HG02943 (cell line): Measurements from ENCODE around the gene SCP2.

Source experiments
- ATAC-seq: cut with Tn5 transposase; IDR thresholded peaks from one replicate; pipeline ENCODE4 v1.9.1; 2021; ENCODE audit warnings: mild to moderate bottlenecking, low read depth, moderate library complexity; ENCODE audit not compliant: unreplicated experiment

The SCP2 gene

DNA sequence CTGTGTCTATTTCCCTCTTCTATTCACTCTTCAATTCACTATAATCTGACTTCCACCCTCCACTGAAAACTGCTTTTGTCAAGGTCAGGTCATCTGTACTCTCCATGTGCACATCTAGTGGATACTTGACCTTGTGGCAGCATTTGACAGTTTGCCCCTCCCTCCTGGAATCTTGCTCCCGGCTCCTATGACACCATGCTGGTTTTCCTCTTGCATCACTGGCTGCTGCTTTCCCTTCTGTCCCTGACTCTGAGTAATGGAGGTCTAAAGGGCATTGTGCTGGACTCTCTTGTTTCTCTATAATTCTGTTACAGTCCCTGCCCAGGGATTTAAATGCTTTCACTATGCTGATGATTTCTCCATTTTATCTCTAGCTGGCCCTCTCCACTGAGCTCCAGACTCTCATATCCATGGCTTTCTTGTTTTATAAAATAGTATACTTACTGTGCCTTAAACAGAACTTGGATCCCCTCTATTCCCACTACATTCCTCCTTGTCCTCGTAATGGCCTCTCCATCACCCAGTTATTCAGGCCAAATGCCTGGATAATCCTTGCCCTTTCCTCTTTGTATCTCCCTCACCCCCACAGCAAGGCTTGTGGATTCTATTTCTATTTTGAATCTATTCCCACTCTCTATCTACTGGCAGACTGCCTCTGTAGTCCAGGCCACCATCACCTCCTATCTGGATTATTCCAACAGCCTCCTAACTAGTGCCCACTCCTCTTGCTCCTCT is 98.1 kb downstream of the SCP2 start:
- no peak for ATAC-seq

DNA sequence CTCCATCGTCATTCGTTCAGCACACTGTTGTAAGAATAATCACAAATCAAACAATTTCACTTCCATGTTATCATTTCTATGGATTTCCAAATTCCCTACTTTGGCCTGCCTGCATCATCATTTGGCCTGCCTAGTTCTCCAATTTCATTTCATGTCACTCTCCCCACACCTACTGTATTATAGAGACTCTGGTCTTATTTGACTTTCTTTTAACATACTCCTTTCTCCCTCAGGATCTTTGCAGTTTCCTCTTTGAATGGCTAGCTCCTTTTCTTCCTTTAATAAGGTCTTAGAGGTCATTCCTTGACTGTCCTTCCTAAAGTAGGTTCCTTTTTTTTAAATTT is 98.7 kb downstream of the SCP2 start:
- no peak for ATAC-seq

DNA sequence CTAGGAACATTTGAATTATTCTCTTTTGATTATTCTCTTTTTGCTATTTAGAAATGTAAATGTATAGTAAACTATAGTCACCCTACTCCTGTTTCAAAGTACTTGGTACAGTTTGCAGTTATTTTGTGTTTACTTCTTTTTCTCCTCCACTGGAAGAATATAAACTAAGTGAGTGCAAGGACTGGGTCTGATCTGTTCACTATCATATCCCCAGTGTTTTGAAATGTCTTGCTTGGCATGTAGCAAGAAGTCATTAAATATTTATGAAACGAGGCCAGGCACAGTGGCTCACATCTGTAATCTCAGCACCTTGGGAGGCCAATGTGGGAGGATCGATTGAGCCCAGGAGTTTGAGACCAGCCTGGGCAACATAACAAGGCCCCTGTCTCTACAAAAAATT is 99.2 kb downstream of the SCP2 start:
- no peak for ATAC-seq

DNA sequence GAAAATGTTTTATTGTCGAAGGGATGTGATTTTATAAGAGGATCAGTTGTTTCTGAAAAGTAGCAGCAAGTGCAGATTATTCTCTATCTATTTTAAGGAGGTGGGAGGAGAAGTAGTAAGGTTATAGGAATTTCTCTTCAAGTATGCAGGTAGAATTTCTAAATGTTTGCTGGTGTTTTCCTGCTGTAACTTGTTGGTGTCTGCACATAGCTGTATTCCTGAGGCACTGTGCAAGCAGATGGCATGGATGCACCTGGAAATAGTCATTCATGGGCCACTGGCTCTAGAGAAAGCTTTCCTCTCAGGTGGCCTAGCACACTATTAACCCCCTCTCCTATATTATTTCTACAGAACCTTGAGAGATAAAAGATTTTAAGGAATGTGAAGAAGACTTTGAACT is 104.7 kb downstream of the SCP2 start:
- no peak for ATAC-seq

DNA sequence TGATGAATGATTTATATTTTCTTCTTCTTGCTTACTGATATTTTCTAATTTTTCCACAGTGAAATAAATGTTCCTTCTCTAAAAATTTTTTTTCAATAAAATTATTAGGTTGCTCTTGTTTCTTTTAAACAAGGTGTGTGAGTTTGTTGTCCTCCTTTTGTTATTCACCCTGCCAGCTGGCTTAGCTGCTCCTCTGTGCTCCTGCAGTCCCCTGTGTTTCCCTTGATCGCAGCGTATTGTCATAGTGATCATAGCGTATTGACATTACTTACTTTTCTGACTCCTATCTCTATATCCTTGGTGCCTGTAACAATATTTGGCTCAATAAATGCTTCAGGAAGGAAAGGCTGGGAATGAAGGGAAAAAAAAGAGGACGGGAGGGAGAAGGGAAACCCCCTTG is 110.1 kb downstream of the SCP2 start:
- no peak for ATAC-seq

DNA sequence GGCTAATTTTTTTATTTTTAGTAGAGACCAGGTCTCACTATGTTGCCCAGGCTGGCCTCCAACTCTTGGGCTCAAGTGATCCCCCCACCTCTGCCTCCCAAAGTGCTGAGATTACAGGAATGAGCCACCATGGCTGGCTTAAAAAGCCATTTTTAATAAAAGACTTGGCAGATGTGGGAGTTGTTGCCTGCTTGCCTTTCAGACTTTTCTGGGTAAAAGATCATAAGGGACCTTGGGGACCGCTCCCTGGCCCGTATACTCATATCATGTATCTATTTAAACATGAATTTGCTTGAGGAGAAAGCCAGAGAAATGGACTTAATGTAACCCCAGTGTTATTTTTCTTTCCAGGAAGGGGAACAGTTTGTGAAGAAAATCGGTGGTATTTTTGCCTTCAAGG is 111.5 kb downstream of the SCP2 start:
- no peak for ATAC-seq

DNA sequence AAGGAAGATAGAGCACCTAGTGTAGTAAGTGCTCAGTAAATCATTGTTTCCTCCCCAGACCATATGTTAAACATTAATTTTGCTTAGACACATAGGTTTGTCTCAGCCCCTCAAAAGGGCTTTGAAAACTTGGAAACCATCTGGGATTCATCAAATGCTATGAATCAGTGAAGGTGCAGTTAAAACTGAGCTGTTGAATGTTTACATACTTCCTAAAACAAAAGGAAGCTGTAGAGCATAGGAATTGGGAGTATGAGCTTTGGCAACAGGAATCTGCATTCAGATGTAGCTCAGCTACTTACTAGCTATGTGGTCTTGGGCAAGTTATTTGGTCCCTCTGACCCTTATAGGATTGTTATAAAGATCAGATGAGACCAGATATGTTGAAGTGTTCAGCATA is 116.2 kb downstream of the SCP2 start:
- no peak for ATAC-seq

DNA sequence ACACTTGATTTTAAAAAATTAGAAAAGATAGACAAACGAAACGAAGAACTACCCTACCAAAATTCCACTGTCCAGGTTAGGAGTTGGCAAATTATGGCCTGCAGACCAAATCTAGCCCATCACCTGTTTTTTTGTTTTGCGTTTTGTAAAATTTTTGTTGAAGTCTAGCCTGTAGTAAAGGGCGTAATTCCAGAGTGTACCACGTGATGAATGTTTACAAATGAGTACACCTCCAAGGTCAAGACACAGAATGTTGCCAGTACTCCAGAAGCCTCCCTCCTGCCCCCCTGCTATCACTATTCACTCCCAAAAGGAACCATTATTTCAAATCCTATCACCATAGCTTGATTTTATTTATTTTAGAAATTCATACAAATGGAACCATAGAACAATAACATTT is 117.8 kb downstream of the SCP2 start:
- ATAC-seq, result no peak

DNA sequence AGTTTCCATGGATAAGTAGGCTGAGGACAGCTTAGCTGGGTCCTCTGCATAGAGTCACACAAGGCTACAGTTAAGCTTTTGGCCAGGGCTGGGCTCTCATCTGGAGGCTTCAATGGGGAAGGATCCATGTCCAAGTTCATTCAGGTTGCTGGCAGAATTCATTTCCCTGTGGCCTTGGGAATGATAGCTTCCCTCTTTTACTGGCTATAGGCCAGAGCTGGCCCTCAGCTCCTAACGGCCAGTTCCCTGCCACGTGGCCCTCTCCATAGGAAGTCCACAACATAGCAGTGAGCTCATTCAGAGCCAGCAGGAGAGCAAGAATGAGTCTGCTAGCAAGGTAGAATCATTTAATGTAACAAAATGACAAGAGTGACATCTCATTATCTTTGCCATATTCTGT is 119.9 kb downstream of the SCP2 start:
- no peak for ATAC-seq

DNA sequence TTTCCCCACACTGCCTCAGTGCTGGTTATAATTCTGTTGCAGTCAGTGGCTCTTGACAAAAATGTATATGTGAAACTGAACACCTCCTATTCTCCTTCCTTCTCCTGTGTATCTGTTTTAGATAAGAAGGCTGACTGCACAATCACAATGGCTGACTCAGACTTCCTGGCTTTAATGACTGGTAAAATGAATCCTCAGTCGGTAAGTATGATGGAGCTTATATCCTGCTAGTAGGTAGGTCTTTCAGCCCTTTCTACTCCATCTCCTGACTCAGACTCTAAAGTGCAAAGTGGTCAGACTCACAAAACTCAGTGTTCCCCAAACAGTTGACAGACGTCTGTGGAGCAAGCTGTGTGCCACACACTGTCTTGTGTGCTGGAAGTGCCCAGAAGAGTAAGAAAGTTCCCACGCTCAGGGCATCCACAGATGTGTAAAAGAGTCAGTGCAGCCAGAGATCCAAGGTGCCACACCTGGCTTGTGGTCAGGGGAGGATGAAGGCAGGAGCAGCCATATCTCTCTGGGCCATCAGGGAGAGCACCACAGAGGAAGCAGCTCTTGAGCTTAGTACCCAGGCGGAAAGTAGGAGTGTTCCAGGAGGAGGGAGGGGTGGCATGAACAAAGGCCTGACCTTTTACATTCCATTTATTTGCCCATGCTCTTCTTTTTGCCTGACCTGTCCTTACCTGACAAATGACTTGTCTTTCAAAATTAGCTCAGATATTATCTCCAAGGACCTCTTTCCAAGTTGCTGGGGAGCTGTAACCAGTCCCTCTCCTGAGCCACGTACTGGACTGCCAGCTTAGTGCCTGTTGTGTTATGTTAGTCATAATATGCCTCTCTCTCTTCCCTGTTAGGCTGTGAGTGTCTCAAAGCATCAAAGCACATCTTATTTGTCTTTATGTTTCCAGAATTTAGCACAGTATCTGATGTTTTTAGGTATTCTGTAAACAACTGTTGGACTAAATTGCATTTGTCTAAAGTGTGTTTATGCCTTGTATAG is 121.0 kb downstream of the SCP2 start:
- no peak for ATAC-seq

DNA sequence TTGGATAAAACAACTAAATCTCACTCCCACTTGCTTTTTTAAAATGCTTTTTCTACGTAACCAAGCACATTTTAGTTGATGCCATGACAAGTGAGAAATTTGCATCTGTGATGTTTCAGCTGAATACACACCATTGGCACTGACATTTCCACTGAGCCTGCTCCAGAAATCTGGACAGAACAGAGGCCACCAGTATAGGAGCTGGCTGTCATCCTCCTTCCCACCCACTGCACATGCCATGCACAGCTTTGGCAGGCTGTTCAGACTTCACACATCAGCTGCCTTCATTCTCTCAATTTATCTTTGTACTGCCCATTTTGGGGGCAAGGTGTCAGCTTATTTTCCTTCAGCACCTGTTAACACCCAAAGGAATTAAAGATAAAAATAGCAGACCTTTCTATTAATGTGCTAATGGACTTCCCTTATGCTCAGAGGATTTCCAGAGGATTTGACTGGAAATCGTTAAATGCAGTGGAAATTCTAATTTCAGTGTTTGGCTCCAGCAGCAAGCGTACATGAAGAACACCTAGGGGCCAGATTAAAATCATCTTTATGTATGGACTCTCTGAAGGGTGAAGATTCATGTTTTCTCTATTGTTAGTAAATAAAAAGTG is 122.0 kb downstream of the SCP2 start:
- no peak for ATAC-seq

DNA sequence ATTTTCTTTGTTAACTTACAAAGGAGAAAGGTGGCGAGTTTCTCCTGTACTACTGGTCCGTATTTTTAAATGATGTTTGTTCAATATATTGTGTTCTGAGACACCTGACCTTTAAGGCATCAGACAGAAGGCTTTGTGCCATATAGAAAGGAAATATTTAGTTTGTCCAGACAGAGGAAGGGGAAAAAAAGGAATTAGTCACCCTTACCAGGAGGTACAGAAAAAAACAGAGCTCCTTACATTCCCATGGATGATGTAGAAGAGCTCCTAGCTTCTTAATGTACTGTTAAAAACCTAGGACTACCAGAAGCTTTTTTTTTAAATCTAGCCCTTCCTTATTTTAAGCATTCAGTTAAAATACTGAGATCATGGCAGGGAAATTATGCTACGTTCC is 122.5 kb downstream of the SCP2 start:
- no peak for ATAC-seq

DNA sequence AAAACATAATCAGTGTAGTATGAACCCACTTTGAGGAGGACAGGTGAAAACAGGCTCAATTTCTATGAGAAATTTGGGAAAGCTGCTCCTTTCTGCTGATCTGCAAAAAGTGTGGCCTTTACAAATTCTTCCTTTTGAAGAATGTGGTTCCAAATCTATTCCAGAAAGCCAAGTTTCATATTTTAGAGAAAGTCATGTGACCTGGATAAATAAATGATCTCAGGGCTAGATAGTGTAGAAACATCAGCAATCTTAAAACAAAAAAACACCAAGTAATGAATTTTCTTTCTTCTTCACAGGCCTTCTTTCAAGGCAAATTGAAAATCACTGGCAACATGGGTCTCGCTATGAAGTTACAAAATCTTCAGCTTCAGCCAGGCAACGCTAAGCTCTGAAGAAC is 123.2 kb downstream of the SCP2 start:
- ATAC-seq, result no peak

DNA sequence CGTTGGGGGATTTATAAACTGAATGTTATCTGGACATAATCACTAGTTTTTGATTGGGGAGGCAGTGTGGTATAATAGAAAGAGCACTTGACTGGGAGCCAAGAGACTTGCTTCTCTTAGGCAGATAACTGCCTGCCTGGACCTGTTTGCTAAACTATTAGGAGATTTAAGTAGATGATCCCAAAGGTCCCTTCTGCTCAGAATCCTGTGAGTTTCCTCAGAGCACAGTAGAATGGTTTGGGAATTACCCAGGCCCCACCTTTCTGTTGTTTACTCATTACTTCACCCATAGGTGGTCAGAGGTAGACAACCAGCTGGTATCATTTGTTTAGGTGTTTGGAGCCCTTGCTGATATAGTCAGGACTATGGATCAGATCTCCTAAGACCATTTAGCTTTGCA is 124.6 kb downstream of the SCP2 start:
- ATAC-seq, result no peak

DNA sequence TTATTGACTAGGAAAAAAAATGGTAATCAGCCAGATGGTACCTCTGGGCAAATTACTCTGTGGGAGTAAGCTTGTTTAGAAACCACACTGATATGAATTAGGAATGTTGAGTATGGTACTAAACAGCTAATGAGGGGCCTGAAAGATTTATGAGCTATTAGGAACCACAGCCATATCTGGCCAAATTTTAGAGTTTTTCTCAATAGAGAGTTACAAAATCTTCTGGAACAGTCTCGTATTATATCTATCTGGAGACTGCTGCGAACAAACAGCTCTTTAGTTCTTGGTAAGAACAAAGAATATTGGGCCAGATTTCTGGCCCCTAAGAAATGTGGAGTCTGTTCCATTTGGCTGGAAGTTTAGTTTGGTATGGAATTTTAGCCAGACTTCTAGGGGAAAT is 130.1 kb downstream of the SCP2 start:
- no peak for ATAC-seq

DNA sequence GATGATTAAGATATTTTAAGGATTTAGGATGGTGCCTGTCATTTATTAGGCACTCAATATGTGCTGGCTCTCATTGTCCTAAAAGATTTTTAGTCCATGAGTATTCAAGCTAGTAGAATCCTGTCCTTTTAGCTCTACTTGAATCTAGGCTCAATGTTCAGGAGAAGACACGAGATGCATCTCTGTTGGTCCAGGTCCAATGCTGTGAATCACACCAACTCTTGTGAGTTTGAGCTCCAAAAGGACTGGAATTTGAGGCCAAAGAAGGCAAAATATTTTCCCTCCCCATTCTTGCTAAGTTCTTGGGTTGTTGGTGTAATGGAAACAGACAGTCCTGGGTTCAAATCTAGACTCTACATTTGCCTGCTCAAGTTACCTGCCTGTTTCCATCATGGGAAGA is 133.5 kb downstream of the SCP2 start:
- no peak for ATAC-seq

DNA sequence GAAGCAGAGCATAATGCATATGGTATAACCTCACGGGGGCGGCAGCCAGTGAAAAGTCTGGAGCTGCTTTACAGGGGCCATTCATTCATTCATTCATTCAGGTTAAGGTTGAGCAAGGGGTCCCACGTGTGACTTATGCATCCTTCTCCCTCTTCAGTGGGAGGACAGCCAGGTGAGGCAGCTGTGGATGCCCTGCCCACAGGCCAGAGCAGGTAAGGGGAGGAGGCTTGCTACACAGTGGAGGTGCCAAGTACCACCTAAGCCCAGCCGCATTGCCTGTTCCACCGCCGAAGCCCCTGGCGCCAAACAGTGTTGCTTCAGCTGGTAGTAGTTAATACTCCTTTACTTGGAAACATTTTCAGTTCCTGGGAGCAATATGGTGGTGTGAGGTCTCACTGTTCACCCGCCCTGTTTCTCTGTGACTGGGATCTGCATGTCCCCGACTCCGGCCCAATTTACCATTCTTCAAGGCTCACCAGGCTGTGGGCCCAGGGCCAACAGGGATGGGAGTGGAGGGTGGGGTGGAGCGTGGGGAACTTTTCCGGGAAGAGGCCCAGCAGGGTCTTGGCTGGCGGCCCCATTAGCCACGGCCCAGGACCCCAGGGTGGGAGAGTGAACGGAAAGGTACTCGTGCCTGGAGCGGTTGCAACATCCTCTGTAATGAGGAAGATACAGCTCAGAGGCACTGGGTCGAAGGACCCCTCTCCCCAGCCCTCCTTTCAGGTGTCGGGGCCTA is 134.2 kb downstream of the SCP2 start:
- no peak for ATAC-seq

DNA sequence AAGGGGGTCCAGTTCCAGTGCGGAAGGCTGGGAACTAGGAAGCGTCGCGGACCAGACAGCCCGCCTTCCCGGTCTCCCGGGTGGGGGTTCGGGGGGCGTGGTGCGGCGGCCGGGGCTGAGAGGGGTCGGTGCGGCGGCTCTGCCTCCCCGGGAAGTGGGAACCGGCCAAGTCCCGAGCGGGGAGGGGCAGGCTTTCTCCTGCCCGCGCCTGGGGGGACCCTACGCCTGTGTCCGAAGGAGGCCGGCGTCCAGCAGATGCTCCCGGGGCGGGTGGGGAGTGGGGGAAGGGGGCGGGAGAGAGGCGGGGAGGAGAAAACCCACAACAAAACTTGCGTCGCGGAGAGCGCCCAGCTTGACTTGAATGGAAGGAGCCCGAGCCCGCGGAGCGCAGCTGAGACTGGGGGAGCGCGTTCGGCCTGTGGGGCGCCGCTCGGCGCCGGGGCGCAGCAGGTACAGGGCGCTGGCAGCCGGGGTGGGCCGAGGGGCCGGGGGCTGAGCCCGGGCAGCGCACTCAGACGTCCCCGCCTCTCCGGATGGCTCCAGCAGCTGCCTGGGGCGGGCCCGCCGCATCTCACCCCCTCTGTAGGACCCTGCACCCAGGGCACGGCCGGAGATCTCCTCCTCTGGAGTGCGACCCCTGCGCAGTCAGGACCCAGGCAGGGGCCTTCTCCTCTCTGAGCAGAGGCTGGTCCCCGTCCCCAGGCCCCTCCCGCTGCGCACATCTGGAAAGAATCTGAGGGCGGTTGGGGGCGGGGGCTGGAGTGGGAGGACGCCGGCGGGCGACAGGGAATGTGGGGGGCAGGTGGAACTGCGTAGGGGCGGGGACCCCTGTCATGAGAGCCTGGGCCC is 135.0 kb downstream of the SCP2 start, which contains the start of gene PODN:
Gene PODN (plus strand): TSS at position 355 of the 849 bp plus-strand sequence. CDS start 7,643 bp downstream, outside the sequence.
- no peak for ATAC-seq

DNA sequence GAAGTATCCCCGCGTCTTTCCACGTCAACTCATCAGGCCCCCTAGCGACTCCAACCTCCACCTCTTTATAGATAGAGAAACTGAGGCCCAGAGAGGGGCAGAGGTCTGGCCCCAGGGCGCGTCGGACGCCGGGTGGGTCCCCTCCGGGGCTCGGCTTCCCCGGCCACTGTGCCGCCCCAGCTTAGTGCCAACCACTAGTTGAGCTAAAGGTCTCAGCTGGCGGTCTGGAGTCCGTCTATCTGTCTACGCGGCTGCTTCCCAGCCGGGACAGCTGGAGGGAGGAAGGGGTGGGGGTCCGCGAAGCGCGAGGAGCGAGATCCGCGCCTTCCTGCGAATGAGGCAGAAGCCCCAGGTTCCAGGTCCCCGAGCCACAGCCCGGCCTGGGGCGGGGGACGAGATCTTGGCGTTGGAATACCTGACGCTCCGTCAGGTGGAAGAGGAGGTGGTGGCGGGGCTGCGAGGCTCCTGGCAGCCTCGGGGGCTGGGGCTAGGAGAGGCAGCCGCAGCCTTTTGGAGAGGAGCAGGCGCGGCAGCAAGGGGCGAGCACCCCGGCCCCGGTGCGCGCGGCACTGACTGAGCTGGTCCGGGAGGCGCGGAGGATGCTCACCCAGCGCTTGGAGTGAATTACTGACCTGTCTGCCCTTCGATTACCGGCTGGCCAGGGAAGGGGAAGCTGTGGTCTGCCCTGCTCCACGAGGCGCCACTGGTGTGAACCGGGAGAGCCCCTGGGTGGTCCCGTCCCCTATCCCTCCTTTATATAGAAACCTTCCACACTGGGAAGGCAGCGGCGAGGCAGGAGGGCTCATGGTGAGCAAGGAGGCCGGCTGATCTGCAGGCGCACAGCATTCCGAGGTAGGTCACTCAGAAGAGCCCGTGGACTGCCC is 135.9 kb downstream of the SCP2 start:
- ATAC-seq, result no peak
